Activated CD4-positive, alpha-beta T cell treated with anti-CD3 and anti-CD28 coated beads for 24 hours (primary cell): ENCODE data around the gene ZNF697.
"Not testable (repeated sequence)": the region's sequence is repeated elsewhere in the genome, so short reads cannot be mapped to it uniquely, and the experiment has no call there.

Source experiments
- DNase-seq, 2 donors: peaks; one replicate each; pipeline ENCODE4 v3.0.0-alpha.2; 2020; ENCODE audit warnings: low read depth in 2 of 2

The ZNF697 gene

GRCh38 chr1:119631433-119632102, 16.5 kb downstream of the ZNF697 start:
- DNase-seq: no peak

GRCh38 chr1:119631086-119631432, 17.0 kb downstream of the ZNF697 start:
- no peak for DNase-seq

DNA sequence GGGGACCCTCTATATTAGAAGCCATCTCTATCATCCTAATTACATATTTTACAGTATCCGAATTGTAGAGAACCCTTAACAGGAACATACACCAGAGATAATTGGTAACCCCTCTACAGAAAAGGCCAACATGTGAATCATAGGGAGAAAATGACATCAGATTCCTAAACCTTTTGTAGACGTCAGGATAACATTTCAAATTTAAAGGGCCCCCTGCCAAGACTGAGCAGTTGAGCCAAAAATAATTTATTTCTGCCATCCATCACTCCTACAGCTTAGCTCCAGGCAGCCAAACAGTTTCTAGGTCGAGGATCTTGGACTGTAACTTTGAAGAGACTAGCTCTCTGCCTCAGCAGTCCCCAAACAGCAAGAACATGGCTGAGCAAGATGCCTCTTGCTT, 21.2 kb downstream of the ZNF697 start:
- no peak for DNase-seq

GRCh38 chr1:119626011-119626545, 22.0 kb downstream of the ZNF697 start:
- no peak for DNase-seq

GRCh38 chr1:119623678-119624077, 24.4 kb downstream of the ZNF697 start:
- DNase-seq: no peak

DNA sequence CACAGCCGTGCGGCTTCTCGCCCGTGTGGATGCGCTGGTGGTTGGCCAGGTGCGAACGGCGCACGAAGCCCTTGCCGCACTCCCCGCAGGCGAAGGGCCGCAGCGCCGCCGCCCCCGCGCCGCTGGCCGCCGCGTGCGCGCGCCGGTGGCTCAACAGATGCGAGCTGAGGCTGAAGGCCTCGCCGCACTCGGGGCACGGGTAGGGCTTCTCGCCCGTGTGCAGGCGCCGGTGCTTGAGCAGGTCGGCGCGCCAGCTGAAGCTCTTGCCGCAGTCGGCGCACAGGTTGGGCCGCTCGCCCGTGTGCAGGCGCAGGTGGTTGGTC, 24.9 kb downstream of the ZNF697 start:
- no peak for DNase-seq

DNA sequence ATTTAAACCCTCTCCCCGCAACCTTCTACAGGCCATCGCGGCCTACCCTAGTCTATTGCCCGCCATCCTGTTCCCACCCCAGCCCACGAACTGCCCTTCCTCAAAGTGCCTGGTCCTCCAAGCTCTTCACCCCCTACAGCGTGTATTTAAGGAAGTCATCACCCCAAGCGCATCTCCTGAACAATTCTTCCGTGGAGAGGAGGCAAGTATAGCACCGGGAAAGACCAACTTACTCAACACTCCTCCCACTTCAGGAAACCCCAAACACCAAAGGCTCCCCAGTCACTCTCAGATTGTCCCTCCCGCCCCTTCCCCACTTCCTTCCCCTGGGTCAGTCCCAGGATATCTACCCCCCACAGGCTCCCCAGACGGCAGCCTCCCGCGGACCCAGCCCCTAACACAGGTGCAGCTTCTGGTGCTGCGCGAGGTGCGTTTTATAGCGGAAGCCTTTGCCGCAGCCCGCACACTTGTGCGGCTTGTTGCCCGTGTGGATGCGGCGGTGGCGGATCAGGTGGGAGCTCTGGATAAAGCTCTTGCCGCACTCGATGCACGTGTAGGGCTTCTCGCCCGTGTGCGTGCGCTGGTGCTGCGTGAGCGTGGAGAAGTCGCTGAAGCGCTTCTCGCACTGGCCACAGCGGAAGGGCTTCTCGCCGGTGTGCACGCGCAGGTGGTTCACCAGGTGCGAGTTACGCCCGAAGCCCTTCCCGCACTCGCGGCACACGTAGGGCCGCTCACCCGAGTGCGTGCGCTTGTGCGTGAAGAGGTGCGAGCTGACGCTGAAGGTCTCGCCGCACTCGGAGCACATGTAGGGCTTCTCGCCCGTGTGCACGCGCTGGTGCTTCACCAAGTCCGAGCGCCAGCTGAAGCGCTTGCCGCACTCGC, 25.5 kb downstream of the ZNF697 start:
- no peak for DNase-seq

GRCh38 chr1:119621705-119622104, 26.4 kb downstream of the ZNF697 start:
- no peak for DNase-seq

DNA sequence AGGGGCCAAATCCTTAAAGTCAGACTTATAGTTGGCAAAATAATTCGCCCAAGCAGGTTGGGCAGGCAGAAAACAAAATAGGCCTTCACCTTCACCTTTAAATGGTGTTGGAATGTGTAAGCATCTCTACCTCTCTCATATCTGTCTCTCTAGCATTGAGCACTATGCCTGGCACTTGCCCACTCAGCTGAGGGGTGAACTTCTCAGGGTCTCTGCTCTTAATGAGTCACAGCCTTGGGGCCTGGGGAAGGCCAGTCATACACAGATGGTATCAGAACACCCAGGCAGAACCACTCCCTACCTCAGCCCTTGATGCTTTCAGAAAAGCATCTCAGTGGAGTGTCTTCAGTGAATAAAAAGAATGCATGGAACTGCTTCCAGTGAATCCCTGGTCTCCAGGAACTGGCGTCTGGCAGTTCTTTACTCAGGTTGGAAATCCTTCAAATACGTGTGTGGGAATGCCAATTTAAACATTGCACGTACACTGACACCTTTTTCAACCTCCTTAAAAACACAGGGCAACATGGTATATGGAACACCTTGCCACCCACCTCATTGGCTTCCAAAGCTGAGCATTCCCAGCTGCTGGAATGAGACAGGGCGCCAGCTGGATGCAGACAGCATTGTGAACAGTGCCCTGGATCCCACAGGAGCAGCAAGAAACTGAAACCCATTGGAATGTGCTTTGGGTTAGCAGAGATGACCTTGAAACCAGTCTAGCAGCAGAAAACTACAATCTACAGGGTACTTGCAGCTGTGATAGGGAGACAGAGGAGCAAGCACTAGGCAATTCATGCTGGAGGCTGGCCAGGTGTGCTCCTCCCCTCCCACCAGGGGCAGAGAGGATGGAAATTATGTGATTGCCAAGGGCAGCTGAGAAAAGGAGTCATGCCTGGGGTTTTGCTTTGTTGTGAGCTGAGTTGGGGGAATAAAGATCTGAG, 30.0 kb downstream of the ZNF697 start:
- no peak for DNase-seq

DNA sequence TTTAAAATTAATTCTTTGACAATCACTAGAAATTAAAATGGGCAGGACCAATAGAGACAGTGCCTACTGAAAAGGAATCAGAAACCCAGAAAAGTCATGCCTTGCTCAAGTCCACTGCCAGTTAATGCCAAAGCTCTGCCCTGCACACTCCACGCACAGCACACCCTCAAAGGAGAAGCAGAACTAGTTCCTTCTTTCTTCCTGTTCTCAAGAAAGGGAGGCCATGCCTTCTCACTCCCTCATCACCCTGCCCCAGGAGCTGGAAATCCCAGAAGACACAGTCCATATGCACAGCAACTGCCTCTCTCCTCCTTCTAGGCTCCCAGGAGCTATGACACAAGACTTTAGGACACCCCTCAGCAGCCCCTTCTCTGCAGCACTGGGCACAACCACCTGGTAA, 31.3 kb downstream of the ZNF697 start:
- DNase-seq: not testable (repeated sequence)

DNA sequence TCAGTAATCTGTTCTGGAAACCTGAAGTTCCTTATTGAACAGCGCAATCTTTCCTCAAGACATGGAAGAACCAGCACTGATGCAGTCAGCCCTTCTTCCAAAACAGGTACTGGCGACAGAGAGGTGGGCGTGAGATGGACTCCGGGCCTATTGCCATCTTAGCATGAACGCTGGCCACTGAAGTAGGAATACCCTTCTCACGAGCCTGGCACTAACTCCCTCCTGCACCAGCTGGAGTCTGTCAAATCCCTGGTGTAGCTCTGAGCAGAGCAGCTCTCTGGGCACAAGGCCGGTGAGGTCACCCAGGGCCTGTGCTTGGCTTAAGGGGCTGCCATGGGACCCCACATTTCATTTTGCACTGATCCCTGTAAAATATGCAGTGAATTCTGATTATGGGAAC, 33.0 kb downstream of the ZNF697 start:
- DNase-seq: not testable (repeated sequence)

- DNase-seq: peak; percentile 45 to 65
Observed at GRCh38 chr1:119613769-119614720, 34.0 kb downstream of the ZNF697 start.

DNA sequence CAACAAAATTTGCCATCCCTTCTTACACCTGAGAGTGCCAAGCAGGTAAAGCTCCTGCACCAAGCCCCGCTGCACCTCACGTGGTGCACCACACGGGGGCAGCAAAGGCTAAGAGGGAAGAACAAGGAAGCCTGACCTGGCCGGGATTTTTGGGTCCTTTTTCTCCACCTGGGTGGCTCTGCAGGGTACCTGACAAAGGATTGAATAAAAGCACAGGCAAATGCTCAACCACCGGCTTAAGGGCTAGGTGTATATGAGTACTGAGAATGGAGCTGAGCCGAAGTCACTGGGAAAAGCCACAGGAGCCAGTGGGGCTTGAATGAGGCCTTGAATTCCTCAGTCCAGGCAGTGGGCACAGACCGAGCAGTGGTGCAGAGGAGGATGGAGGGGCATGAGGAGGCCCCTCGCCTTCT, 36.4 kb downstream of the ZNF697 start:
- peak; percentile 31 to 67 for DNase-seq

GRCh38 chr1:119608816-119609215, 39.2 kb downstream of the ZNF697 start:
- not testable (repeated sequence) for DNase-seq

GRCh38 chr1:119607087-119607807, 40.8 kb downstream of the ZNF697 start:
- not testable (repeated sequence) for DNase-seq

- no peak for DNase-seq
Observed at GRCh38 chr1:119606394-119606793, 41.7 kb downstream of the ZNF697 start.

GRCh38 chr1:119605686-119606085, 42.4 kb downstream of the ZNF697 start:
- DNase-seq: no peak

DNA sequence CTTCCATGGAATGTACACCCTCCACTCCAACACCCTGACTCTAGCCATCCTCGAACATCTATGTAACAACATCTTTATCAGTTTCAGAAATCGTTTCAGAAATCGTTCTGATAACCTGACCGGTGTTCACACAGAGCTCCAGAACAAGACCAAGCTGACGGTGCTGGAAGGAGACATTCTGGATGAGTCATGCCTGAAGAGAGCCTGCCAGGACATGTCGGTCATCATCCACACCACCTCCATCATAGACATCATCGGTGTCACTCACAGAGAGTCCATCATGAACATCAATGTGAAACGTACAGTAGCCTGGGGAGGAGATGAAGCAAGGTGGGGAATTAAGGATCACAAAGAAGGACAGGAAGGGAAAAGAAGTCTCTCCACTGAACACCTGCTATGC, 43.0 kb downstream of the ZNF697 start:
- not testable (repeated sequence) for DNase-seq

DNA sequence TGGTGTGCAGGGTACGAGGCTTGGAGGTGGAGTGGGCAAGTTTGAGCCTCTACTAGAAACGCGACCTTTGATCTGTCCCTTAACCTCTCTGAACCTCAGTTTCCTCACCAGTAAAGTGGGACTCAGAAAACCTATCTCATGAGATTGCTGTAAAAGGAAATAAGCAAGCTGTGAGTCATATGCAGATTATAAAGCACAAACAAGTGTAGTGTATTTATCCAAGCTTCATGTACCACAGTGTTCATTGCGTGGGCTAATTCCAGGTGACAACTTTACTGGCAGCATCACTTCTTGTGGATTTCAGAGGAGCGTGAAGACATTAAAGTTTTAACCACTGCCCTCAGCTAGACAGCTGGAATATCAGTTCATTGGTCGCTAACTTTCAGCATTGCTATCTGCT, 44.4 kb downstream of the ZNF697 start:
- no peak for DNase-seq

DNA sequence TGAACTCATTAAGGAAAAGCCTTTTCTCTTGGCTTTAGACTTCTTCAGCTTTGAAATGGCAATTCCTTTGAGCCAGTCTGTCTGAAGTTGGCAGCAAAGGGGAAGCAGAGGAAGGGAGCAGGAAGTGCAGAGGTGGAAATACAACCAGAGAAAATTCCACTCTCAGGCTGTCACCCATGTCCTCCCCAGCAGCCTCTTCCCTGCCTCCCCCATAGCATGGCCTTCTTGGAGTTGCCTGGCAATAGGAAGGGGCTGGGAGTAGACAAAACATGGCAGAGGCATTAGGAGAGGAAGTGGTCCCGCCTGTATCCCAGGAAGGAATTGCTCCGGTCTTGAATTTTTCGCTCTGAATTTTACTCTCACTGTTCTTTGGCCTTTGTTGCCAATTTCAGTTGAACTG, 44.8 kb downstream of the ZNF697 start:
- not testable (repeated sequence) for DNase-seq
